H7 (cell line): ENCODE data around the gene DNAH10. TPM values are rescaled to one million over a fixed set of nuclear protein-coding genes. Genes with fewer than 3 reads are reported as not detected.

Source experiments
- DNase-seq: peaks from one replicate; pipeline ENCODE4 v3.0.0; 2012
- H3K27me3 ChIP-seq: 2 replicates; pipeline ENCODE4 v1.6.0; 2011; ENCODE audit warnings: mild to moderate bottlenecking, low read length; ENCODE audit not compliant: control insufficient read depth, insufficient read depth
- H3K36me3 ChIP-seq: replicated peaks from 2 replicates; pipeline ENCODE4 v1.5.1; 2011; ENCODE audit warnings: low read length; ENCODE audit not compliant: control insufficient read depth, insufficient read depth
- H3K4me3 ChIP-seq: 2 replicates; pipeline ENCODE4 v1.5.1; 2011; ENCODE audit warnings: low read depth, mild to moderate bottlenecking, control low read depth, low read length, moderate library complexity; ENCODE audit not compliant: insufficient read depth
- total RNA-seq: library from RNA; depleted of rRNA; stranded (reverse); fragments of >200 nt; shearing (Covaris generic); gene quantifications from 2 replicates; pipeline ENCODE4 v1.2.3, GENCODE V29; 2014

The DNAH10 gene
- total RNA-seq, 1 experiment from 2014 or later: 0.03 TPM

DNA sequence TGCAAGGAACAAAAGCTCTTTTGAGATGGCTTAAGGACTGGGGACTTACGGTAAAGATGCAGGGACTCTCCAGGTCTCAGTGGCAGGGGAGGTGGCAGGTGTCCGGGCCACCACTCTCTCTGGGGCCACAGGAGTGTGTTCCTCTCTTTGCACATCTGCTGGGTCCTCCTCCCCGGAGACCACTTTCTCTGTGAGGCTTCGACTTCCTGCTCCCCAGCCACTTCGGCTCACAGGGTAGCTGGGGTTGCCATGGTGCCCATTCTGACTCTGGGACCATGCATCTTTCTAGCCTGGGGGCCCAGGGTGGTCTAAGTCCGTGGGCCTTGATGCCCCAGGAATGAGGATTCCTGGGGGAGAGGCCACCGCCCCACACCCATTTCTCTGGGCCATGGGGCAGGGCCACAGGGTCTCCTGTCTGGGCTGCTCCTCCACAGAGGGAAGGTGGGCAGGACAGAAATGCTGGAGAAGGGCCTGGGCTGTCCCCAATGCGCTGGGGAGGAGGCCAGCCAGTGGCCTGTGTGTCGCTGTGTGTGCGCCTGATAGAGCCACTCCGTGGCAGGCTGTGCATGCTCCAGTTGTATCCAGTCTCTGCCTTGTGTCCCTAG lies 172.0 kb downstream of the DNAH10 start:
- DNase-seq: no peak
- H3K27me3 ChIP-seq: no peaks in the 10 kb centered on the region

DNA sequence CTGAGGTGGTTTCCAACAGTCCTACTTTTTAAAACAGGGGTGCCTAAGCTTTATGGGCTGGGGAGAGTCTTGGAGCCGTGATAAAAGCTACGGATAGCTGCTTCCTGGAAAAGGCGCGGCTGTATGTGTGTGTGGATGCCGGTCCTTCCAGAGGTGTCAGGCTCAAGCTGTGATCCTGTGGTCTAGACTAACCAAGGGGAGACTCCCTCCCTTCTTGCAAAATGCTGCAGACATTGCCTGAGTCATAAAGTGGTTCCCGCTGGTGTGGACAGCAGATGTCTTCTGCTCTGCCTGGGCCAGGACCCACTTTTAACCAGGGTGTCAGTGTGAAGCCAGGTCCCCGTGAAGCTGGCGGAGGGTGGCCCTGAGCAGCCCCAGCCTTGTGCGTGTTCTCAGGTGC lies 172.7 kb downstream of the DNAH10 start:
- Histone ChIP-seq H3K36me3 (no peaks in the 10 kb centered on the region), H3K4me3 (no peak overlapping the region)
- DNase-seq: no peak

More for the DNA sequence above, 172.0 kb downstream of the DNAH10 start:
- Histone ChIP-seq H3K36me3 (no peaks in the 10 kb centered on the region), H3K4me3 (no peak overlapping the region)

DNA sequence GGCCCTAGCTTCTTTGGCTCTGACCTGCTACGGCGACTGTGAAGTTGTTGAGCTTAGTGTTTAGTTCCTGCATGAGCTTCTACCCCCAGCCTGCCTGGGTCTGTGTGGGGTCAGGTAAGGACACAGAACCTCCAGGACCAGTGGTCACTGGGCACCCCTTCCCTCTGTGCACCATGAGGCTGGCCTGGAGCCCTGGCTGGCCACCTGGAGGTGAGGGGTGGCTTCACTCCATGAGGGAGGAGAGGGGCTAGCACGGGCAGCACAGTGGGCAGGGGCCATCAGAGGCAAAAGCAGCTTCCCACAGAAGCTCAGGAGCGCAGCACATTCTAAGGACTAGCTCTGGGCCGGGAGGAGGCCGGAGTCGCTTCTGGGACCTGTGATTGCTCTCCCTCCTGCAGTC lies 173.9 kb downstream of the DNAH10 start:
- Histone ChIP-seq H3K36me3 (no peaks in the 10 kb centered on the region), H3K4me3 (no peak overlapping the region), H3K27me3 (no peaks in the 10 kb centered on the region)
- no peak for DNase-seq

More for the DNA sequence above, 172.7 kb downstream of the DNAH10 start:
- H3K27me3 ChIP-seq: no peaks in the 10 kb centered on the region

DNA sequence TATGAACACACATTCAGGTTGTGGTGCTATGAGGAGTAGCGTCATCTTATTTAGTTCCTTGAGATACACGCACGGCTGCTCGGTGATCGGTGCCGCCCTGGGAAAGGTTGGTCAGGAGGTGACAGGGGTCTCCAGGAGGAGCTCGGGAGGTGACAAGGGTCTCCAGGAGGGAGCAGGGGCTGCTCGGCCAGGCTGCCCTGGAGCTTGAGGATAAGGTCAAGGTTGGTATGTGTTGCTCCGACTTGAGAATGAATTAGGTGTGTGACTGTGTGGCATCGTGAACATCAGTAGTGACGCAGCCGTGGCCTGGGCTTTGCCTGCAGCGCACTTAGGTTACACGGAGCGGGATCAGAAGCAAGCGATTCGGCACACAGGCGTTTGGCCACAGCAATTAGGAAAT lies 174.4 kb downstream of the DNAH10 start:
- no peaks in the 10 kb centered on the region for H3K36me3 ChIP-seq
- no peak for DNase-seq
- H3K4me3 ChIP-seq: no peak overlapping the region
- no peaks in the 10 kb centered on the region for H3K27me3 ChIP-seq

DNA sequence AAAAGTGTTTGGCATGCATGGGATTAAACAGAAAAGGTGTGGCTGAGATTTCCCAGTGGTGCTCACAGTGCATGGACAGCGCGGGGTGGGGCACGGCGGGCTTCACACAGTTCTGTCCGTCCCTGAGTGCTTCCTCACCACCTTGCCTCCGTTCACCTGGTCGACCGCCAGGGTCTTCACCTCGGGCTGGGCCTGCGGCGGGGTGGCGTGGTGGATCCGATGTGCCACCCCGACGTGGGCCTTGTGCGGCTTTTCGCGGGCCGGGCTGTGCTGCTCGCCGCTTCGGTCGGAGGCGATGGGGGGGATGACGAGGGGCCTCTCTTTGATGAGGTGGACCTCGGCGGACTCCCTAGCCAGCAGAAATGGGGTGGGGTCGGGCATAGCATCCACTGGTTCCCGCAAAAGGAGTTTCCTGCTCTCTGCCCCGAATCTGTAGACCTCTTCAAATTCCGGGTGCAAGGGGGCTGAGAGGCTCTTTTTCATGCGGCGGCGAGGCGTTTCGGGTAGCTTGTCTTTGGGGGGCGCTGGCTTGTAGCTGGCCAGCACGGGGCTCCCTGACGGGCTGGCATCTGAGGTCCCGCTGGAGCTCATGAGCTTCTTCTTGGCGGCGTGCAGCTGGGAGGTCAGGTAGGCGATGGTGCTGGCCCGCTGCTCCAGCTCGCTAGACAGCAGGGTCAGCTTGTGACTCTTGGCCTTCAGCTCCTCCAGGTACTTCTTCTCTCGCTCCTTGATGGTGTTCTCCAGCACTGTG lies 175.0 kb downstream of the DNAH10 start:
- no peak for DNase-seq
- Histone ChIP-seq H3K4me3 (no peak overlapping the region), H3K27me3 (no peaks in the 10 kb centered on the region), H3K36me3 (no peaks in the 10 kb centered on the region)

DNA sequence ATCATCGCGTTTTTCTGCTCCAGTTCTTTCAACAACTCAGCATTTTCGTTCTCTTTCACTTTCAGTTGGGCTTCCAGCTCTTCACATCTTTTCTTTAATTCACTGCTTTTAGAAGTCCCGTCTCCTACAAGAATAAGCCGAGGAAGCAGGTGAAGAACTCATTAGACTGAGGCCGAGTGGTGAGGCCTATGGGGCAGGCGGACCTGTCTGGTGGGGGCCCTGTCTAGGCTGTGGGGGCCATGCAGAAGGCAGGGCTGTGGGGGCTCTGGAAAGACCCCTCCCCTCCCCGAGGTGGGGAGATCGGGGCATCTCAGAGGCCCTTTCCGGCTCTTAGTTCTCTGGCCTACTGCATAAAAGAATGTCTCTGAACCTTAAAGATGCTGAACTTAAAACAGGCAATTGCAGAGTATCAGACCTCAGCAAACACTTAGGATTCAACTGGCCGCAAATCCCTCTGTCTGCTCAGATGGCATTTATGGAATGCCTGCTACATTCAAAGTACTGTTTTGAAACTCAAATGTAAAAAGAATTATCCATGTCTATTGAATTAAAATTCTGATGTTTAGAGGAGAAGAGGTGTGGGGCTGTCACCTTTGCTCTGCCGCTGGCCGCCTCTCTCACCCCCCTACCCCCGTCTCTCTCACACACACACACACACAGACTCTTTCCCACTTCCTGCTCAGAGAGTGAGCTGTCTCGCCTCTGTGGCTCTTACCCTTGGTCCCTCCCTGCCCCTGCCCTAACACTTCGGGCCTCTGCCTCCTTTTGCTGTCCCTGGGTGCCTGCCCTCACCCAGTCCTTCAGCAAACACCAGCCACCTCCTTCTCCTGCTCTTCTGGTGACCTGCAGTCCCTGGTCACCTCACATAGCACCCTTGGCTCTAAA lies 175.8 kb downstream of the DNAH10 start:
- no peaks in the 10 kb centered on the region for H3K27me3 ChIP-seq
- DNase-seq: no peak
- H3K36me3 ChIP-seq: no peaks in the 10 kb centered on the region
- H3K4me3 ChIP-seq: no peak overlapping the region

DNA sequence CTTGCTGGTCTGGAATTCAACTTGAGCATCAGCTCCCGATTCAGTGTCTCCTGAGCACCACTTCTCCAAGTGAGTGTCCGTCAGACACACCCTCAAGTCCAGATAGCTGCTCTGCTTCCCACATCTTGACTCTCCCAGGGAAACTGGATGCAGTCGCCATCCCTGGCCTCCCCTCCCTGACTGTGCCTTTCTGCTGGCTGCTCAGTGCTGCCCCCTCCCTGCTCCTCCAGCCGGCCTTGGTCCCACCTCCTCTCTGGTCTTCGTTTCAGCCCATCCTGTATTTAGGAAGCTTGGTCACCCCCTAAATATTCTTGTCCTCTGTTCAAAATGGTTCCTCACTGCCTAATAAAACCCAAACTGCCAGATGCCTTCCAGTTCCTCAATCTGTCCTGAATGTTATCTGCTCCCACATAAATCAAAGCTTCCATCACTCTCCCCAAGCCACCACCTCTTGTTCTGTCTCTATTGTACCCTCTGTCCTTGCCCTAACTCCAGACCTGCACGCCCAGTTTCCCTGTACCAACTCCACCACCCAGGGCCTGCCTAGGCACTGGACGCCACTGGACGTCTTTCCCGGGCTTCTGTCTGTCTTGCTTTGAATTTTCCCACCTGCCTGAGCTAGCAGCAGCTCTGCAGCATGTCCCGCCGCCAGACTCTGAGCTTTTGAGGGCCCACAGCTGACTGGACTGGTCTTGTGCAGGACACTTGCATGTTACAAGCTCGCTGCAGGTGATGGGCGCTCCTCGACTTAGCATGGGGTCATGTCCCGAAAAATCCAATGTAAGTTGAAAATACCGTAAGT lies 176.8 kb downstream of the DNAH10 start:
- Histone ChIP-seq H3K4me3 (no peak overlapping the region), H3K27me3 (no peaks in the 10 kb centered on the region), H3K36me3 (no peaks in the 10 kb centered on the region)
- peak; percentile 92 for DNase-seq

DNA sequence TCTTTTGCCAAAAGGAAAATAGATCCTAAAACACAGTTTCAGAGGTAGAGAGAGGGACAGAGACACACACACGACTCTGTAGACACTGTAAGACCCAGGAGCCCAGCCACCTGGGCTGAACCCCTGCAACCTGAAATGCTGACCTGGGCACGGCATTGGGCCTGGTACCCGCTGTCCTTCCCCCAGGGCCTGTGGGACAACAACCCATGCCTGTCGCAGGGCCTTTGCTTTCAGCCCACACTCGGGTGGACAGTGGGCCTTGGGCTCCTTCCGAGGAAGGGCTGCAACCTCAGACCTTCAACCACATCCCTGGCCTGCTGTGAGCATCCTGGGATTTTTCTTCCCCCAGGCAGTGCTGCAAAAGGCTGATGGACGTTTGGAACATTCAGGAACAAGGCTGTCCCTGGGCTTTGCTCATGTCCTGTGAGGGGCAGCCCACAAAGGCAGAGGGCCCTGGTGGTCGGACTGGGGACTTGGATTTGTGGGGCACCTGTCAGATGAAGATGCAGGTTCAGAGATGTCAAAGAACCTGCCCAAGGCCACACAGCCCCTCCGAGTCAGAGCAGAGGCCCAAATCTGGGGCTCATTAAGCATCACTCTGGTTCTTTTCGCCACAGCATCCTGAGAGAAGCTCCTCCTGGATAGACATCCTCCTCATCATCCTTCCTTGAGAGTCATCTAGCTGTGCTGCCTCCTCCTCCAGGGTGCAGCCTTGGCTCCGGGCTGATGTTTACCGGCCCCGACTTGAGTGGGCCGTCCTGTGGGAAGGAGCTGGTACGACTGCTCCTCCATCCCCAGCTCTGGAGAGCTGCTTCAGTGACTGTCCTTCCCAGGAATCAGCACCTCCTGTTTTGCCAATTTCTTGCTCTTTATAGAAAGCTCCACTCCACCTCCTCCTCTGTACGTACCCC lies 177.9 kb downstream of the DNAH10 start:
- peak; percentile 26 for DNase-seq
- no peaks in the 10 kb centered on the region for H3K27me3 ChIP-seq
- no peak overlapping the region for H3K4me3 ChIP-seq
- H3K36me3 ChIP-seq: no peaks in the 10 kb centered on the region

DNA sequence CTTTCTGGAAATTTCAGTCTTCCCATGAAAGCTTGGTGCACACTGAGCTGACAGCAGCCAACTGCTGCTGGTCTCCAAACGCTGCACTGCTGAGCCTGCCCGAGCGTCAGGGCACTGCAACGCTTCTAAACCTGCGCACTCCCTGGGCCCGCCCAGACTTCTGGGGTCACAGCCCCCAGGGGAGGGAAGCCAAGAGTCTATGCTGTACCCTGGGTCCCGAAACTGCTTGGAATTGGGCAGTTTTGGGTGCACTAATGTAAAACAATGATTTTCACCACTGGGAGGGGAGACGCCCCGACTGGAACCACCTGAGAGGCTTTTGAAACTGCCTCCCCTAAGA lies 178.5 kb downstream of the DNAH10 start:
- peak; percentile 32 for DNase-seq
- Histone ChIP-seq H3K36me3 (no peaks in the 10 kb centered on the region), H3K4me3 (no peak overlapping the region), H3K27me3 (no peaks in the 10 kb centered on the region)

DNA sequence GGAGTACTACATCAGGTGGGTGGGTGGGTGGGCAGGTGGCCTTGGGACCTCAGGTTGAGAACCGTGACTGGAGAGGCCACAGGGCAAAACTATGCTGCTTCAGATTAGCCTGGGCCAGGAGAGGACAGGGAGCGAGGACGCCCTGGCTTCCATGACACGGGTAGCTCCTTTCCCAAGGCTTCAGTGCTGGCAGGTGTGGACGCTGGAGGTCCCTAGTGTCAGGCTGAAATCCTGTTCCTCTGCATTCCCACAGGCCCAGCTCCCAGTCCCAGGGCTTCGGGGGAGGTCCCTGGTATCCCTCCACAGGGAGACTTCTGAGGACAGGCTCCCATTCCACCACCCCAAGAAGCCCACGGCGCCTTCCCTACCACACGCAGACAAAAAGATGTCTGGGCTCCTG lies 178.9 kb downstream of the DNAH10 start:
- DNase-seq: peak; percentile 34
- no peaks in the 10 kb centered on the region for H3K36me3 ChIP-seq

DNA sequence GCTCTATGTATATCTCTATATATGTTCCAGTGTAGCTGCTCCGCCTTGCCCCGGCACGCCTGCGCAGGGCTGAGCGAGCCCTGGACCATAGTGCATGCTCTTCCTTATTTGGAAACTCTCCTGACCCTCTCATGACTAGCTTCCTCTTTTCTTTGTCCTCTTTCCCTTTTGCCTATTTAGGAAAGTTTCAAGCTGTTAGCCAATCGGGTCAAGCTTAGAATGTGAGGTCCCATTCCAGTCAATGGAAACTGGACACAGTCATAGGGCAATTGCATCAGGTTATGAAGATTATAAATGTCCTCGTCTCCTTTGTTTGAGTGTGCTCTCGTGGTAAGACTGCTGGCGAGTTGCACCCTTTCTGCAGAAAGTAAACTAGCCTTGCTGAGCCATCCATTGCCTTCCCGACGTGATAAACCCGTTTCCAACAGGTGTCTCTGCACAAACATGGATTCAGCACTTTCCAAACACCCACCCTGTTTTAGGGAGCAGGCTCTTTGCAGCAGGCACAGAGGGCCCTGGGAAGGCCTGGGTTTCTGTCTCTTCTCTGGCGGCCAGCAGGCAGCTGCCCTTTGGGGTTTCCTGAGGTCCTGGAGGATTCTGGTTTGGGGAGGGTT lies 179.6 kb downstream of the DNAH10 start:
- Histone ChIP-seq H3K36me3 (no peaks in the 10 kb centered on the region), H3K4me3 (no peak overlapping the region)
- no peak for DNase-seq

More for the DNA sequence above, 178.9 kb downstream of the DNAH10 start:
- H3K4me3 ChIP-seq: no peak overlapping the region
- H3K27me3 ChIP-seq: no peaks in the 10 kb centered on the region

DNA sequence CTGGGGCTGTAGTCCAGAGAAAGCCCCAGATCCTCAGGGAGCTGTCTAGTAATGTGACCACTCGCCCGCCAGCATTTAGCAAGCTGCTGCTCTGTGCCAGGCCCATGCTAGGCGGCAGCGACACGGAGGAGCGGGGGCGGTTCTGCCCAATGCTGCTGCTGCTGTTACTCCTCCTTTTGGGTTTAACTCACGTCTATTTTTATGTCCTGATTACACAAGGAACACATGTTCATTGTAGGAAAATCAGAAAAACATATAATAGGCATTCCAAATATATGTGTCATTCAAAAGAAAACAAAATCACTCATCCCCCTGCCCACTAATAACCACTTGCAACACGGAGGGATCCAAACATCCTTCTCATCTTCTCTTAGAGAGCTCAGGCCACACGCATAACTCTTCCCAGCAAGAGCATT lies 180.1 kb downstream of the DNAH10 start:
- Histone ChIP-seq H3K36me3 (no peaks in the 10 kb centered on the region), H3K4me3 (no peak overlapping the region), H3K27me3 (no peaks in the 10 kb centered on the region)
- no peak for DNase-seq

More for the DNA sequence above, 179.6 kb downstream of the DNAH10 start:
- H3K27me3 ChIP-seq: no peaks in the 10 kb centered on the region
